Measurements from ENCODE around the gene COQ9.

DNA sequence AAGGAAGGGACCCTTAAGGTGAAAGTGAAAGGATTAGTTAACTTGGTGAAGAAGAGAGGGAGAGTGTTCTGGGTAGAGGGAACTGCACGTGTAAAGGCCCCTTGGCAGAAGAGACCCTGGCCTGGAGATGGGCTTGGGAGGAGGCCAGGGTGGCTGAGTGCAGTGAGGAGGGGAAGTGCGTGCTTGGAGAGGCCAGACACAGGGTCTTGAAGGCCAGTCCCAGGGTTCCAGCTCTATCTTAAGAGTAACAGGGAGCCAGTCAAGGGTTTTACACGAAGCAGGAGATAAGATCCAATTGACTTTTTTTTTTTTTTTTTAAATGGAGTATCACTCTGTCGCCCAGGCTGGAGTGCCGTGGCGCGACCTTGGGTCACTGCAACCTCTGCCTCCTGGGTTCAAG lies 54.2 kb downstream of the COQ9 start:
- TF ChIP-seq CTCF (IDR thresholded peaks at IDR 0.05): no peak
- TF ChIP-seq POLR2A (IDR thresholded peaks at IDR 0.05): no peak

Data from thyroid gland (tissue), 4 donors.